GM23338 (cell line): Measurements from ENCODE around the gene GLIS2. TPM values are rescaled to one million over a fixed set of nuclear protein-coding genes. Genes with fewer than 3 reads are reported as not detected.

Experiments used
- ATAC-seq: fragments of 200-7000 bp; cut with Tn5 transposase; 3 replicates; pipeline ENCODE4 v1.9.1; 2020
- DNase-seq: peaks from one replicate; pipeline ENCODE4 v3.0.0-alpha.2; 2015; ENCODE audit warnings: low spot score
- H2AFZ ChIP-seq: fragments of 200-600 bp; sonication (generic); 2 replicates; pipeline ENCODE4 v1.8.0; 2016; ENCODE audit warnings: antibody characterized with exemption, mild to moderate bottlenecking, moderate library complexity
- H3F3A ChIP-seq: fragments of 200-600 bp; sonication (generic); replicated peaks from 2 replicates; pipeline ENCODE4 v1.8.0; 2017; ENCODE audit warnings: antibody characterized with exemption, mixed run types, low read depth
- H3K27ac ChIP-seq: fragments of 200-600 bp; sonication (generic); 2 replicates; pipeline ENCODE4 v1.6.1; 2016; ENCODE audit warnings: low read depth
- H3K27me3 ChIP-seq: fragments of 200-600 bp; sonication (generic); 2 replicates; pipeline ENCODE4 v1.8.0; 2016; ENCODE audit warnings: mild to moderate bottlenecking, mixed run types, moderate library complexity; ENCODE audit not compliant: insufficient read depth
- H3K36me3 ChIP-seq: fragments of 200-600 bp; sonication (generic); 2 replicates; pipeline ENCODE4 v1.8.0; 2016; ENCODE audit warnings: mild to moderate bottlenecking; ENCODE audit not compliant: insufficient read depth
- H3K4me1 ChIP-seq: fragments of 200-600 bp; sonication (generic); 2 replicates; pipeline ENCODE4 v1.8.0; 2016; ENCODE audit warnings: mild to moderate bottlenecking, moderate library complexity; ENCODE audit not compliant: insufficient read depth
- H3K4me2 ChIP-seq: fragments of 200-600 bp; sonication (generic); 2 replicates; pipeline ENCODE4 v1.7.1; 2017; ENCODE audit warnings: mixed run types
- H3K4me3 ChIP-seq: fragments of 200-600 bp; sonication (generic); 2 replicates; pipeline ENCODE4 v1.6.1; 2016; ENCODE audit warnings: mixed run types
- H3K79me2 ChIP-seq: fragments of 200-600 bp; sonication (generic); replicated peaks from 2 replicates; pipeline ENCODE4 v1.8.0; 2017; ENCODE audit warnings: mild to moderate bottlenecking; ENCODE audit not compliant: insufficient read depth
- H3K9me2 ChIP-seq: fragments of 200-600 bp; sonication (generic); 2 replicates; pipeline ENCODE4 v1.8.0; 2017; ENCODE audit not compliant: insufficient read depth
- H4K20me1 ChIP-seq: fragments of 200-600 bp; sonication (generic); replicated peaks from 2 replicates; pipeline ENCODE4 v1.8.0; 2017; ENCODE audit warnings: mild to moderate bottlenecking; ENCODE audit not compliant: insufficient read depth
- H3K27ac Mint-ChIP-seq: 2 replicates; pipeline ENCODE4 v1.8.0; 2020; ENCODE audit warnings: inconsistent platforms, mild to moderate bottlenecking, moderate library complexity, mixed read lengths
- H3K27me3 Mint-ChIP-seq: 3 replicates; pipeline ENCODE4 v1.8.0; 2022; ENCODE audit warnings: low read depth, mild to moderate bottlenecking, moderate library complexity, mixed read lengths, inconsistent platforms; ENCODE audit not compliant: insufficient read depth, poor library complexity
- H3K36me3 Mint-ChIP-seq: 3 replicates; pipeline ENCODE4 v1.8.0; 2021; ENCODE audit warnings: low read depth, mild to moderate bottlenecking, inconsistent platforms, moderate library complexity, mixed read lengths
- H3K4me1 Mint-ChIP-seq: 3 replicates; pipeline ENCODE4 v1.8.0; 2020; ENCODE audit warnings: mild to moderate bottlenecking, inconsistent platforms, mixed read lengths
- H3K4me3 Mint-ChIP-seq: 3 replicates; pipeline ENCODE4 v1.8.0; 2021; ENCODE audit warnings: moderate library complexity, mild to moderate bottlenecking, inconsistent platforms, mixed read lengths
- H3K9me3 Mint-ChIP-seq: 3 replicates; pipeline ENCODE4 v1.8.0; 2020; ENCODE audit warnings: moderate library complexity, mild to moderate bottlenecking, inconsistent platforms, mixed read lengths
- JUNB ChIP-seq: IDR thresholded peaks from one replicate; pipeline ENCODE4 v1.6.1; 2016; ENCODE audit warnings: antibody characterized with exemption; ENCODE audit not compliant: unreplicated experiment
- POLR2AphosphoS5 ChIP-seq: IDR thresholded peaks from 2 replicates; pipeline ENCODE4 v1.6.1; 2016; ENCODE audit warnings: antibody characterized with exemption, low read depth
- polyA plus RNA-seq: library from polyadenylated mRNA; unstranded; fragments of >200 nt; fragmentation: Nextera tagmentation; extraction: Ambion mirVana; gene quantifications from 2 replicates; pipeline ENCODE4 v1.2.1, GENCODE V29; 2016
- total RNA-seq: library from RNA; depleted of rRNA; stranded (reverse); fragments of >200 nt; shearing (Covaris generic); gene quantifications from 2 replicates; pipeline ENCODE4 v1.2.3, GENCODE V29; 2014
- TF ChIP-seq, protein P1 (sequence below): fragments of 250-450 bp; sonication (Bioruptor Pico); IDR thresholded peaks from 2 replicates; pipeline ENCODE4 v1.5.0; 2020; ENCODE audit warnings: mild to moderate bottlenecking, moderate library complexity
- TF ChIP-seq, protein P2 (sequence below): IDR thresholded peaks from 2 replicates; pipeline ENCODE4 v1.6.1; 2016; ENCODE audit warnings: antibody characterized with exemption

Gene GLIS2
- total and polyA plus RNA-seq, 2 experiments from 2014 or later = 8.2 to 10.2 TPM

DNA sequence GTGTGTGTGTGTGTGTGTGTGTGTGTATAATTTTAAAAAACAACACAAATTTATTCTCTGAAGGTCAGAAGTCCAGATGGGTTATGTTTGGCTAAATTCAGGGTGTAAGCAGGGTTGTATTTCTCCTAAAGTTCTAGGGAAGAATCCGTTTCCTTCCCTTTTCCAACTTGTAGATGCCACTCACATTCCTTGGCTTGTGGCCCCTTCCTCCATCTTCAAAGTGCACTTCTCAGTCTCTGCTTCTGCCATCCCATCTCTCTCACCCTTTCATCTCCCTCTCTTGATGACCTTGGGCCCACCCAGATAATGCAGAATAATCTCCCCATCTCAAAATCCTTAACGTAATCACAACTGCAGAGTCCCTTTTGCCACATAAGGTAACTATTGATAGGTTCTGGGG lies 35.2 kb upstream of the GLIS2 start (continued):
- TF ChIP-seq, protein P1, sequence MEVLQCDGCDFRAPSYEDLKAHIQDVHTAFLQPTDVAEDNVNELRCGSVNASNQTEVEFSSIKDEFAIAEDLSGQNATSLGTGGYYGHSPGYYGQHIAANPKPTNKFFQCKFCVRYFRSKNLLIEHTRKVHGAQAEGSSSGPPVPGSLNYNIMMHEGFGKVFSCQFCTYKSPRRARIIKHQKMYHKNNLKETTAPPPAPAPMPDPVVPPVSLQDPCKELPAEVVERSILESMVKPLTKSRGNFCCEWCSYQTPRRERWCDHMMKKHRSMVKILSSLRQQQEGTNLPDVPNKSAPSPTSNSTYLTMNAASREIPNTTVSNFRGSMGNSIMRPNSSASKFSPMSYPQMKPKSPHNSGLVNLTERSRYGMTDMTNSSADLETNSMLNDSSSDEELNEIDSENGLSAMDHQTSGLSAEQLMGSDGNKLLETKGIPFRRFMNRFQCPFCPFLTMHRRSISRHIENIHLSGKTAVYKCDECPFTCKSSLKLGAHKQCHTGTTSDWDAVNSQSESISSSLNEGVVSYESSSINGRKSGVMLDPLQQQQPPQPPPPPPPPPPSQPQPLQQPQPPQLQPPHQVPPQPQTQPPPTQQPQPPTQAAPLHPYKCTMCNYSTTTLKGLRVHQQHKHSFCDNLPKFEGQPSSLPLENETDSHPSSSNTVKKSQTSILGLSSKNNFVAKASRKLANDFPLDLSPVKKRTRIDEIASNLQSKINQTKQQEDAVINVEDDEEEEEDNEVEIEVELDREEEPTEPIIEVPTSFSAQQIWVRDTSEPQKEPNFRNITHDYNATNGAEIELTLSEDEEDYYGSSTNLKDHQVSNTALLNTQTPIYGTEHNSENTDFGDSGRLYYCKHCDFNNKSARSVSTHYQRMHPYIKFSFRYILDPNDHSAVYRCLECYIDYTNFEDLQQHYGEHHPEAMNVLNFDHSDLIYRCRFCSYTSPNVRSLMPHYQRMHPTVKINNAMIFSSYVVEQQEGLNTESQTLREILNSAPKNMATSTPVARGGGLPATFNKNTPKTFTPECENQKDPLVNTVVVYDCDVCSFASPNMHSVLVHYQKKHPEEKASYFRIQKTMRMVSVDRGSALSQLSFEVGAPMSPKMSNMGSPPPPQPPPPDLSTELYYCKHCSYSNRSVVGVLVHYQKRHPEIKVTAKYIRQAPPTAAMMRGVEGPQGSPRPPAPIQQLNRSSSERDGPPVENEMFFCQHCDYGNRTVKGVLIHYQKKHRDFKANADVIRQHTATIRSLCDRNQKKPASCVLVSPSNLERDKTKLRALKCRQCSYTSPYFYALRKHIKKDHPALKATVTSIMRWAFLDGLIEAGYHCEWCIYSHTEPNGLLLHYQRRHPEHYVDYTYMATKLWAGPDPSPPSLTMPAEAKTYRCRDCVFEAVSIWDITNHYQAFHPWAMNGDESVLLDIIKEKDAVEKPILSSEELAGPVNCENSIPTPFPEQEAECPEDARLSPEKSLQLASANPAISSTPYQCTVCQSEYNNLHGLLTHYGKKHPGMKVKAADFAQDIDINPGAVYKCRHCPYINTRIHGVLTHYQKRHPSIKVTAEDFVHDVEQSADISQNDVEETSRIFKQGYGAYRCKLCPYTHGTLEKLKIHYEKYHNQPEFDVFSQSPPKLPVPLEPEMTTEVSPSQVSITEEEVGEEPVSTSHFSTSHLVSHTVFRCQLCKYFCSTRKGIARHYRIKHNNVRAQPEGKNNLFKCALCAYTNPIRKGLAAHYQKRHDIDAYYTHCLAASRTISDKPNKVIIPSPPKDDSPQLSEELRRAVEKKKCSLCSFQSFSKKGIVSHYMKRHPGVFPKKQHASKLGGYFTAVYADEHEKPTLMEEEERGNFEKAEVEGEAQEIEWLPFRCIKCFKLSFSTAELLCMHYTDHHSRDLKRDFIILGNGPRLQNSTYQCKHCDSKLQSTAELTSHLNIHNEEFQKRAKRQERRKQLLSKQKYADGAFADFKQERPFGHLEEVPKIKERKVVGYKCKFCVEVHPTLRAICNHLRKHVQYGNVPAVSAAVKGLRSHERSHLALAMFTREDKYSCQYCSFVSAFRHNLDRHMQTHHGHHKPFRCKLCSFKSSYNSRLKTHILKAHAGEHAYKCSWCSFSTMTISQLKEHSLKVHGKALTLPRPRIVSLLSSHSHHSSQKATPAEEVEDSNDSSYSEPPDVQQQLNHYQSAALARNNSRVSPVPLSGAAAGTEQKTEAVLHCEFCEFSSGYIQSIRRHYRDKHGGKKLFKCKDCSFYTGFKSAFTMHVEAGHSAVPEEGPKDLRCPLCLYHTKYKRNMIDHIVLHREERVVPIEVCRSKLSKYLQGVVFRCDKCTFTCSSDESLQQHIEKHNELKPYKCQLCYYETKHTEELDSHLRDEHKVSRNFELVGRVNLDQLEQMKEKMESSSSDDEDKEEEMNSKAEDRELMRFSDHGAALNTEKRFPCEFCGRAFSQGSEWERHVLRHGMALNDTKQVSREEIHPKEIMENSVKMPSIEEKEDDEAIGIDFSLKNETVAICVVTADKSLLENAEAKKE (CRISPR knock-in tag) = no peak

DNA sequence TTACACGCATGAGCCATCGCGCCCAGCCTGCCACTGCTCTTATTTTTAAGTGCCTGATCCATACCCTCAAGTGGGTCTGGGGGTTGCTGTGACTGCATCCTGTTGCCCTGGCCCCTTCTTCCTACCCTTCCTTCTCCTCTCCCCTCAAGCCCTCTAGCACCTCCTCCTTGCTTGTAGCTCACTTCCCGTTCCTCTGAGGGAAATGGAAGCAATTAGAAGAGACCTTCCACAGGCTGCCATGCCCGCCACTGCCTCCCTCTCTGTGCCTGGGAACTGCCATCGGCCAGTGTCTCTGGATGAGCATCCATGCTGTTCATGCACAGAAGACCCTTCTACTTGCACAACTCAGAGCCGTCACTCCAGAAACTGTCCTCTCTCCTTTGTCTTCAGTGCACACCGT lies 32.4 kb upstream of the GLIS2 start:
- Histone ChIP-seq H3K79me2 (no peaks in the 10 kb centered on the region), H3K4me1 (peaks cover 5% of the 10 kb centered on the region; the same call in 1 of the 2 replicates), H3K4me2 (no peak overlapping the region), H3K27ac (no peak overlapping the region), H2AFZ (no peak overlapping the region), H4K20me1 (no peaks in the 10 kb centered on the region), H3K36me3 (no peaks in the 10 kb centered on the region), H3K4me3 (no peak overlapping the region), H3K27me3 (no peaks in the 10 kb centered on the region), H3K9me2 (no peaks in the 10 kb centered on the region), H3F3A (peaks cover 6% of the 10 kb centered on the region)
- H3K9me3 Mint-ChIP-seq = peaks cover 12% of the 10 kb centered on the region
- H3K4me3 Mint-ChIP-seq = no peak overlapping the region; the same call in 2 of the 3 replicates
- ATAC-seq = no peak
- H3K4me1 Mint-ChIP-seq = peaks cover 21% of the 10 kb centered on the region
- no peak overlapping the region for H3K27ac Mint-ChIP-seq
- peaks cover 6% of the 10 kb centered on the region for H3K27me3 Mint-ChIP-seq
- DNase-seq = no peak
- TF ChIP-seq JUNB (no peak), POLR2AphosphoS5 (no peak)
- TF ChIP-seq, protein P2, sequence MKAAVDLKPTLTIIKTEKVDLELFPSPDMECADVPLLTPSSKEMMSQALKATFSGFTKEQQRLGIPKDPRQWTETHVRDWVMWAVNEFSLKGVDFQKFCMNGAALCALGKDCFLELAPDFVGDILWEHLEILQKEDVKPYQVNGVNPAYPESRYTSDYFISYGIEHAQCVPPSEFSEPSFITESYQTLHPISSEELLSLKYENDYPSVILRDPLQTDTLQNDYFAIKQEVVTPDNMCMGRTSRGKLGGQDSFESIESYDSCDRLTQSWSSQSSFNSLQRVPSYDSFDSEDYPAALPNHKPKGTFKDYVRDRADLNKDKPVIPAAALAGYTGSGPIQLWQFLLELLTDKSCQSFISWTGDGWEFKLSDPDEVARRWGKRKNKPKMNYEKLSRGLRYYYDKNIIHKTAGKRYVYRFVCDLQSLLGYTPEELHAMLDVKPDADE = no peak
- peaks cover 5% of the 10 kb centered on the region; the same call in 2 of the 3 replicates for H3K36me3 Mint-ChIP-seq
